ENCODE measurements around the gene SMYD2.

DNA sequence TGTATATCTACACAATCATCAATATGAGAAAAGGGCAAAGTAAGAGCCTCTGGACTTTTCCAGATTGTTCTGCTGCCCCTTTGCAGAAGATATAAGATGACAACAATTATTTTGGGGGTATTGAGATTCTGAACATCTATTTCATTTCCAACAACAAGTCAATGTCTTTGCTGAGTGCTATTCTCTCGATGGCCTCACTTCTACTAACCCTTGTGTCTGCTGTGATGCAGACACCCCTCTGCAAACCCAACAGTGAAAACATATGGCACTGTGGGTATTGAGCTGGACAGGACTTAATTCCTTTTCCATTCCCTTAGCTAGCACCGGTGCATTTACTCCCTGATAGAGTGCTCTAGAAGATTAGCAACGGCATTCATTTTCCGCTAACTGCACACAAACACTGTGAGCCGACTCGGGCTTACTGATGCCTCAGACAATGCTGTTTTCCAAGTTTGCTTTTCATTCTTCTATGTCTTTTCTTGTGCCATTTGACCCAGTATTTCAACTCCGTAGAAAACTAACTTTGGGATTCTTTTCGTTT, 33.4 kb upstream of the SMYD2 start:
- no peak for TF ChIP-seq CTCF (IDR thresholded peaks at IDR 0.05; ENCODE audit: poor library complexity)
- TF ChIP-seq EZH2 (IDR thresholded peaks at IDR 0.05; ENCODE audit: borderline replicate concordance): no peak
